Measurements from ENCODE around the gene LYRM2. TPM values are rescaled to one million over a fixed set of nuclear protein-coding genes. Genes with fewer than 3 reads are reported as not detected.

Gene LYRM2
- total and polyA plus RNA-seq, 9 donors: 18.6 to 28.2 (median 26.5) TPM

GRCh38 chr6:89518352-89519055 is 120.0 kb downstream of the LYRM2 start:
- Histone ChIP-seq H3K27ac (ENCODE audit: low read length) (no peak overlapping the region), H3K4me3 (ENCODE audit: low read length) (no peak overlapping the region), H3K4me1 (ENCODE audit: control insufficient read depth, insufficient read depth, low read length) (no peaks in the 10 kb centered on the region), H3K36me3 (ENCODE audit: control insufficient read depth, insufficient read depth, low read length) (no peaks in the 10 kb centered on the region), H3K27me3 (ENCODE audit: control insufficient read depth, insufficient read depth, low read length) (no peaks in the 10 kb centered on the region), H3K9me3 (replicated peaks; ENCODE audit: control insufficient read depth, low read depth, low read length) (no peaks in the 10 kb centered on the region)
- no peak for DNase-seq
- WGBS (ENCODE audit: insufficient coverage): 83% methylated on average over 1 of the region's 4 CpGs

Other genes starting within 250 kb of the LYRM2 start
- gene RRAGD, start 226.5 kb downstream of the LYRM2 start, total RNA-seq: 103 TPM
- gene RRAGD, start 226.5 kb downstream of the LYRM2 start, polyA plus RNA-seq (ENCODE audit: insufficient read depth in 1 of 8, insufficient read length in 8 of 8, low replicate concordance in 1 of 8): 100 to 1,000 TPM in 1 of 8 donors, 10 to 100 TPM in 7; 60.2 to 109 (median 73.8) TPM
- 7.7 TPM for gene ANKRD6, start 205.6 kb downstream of the LYRM2 start, total RNA-seq
- gene ANKRD6, start 205.6 kb downstream of the LYRM2 start, polyA plus RNA-seq (ENCODE audit: insufficient read depth in 1 of 8, insufficient read length in 8 of 8, low replicate concordance in 1 of 8): 10 to 100 TPM in 1 of 8 donors, 1 to 10 TPM in 7; 5.9 to 12.2 (median 7.5) TPM
- 24.4 TPM for gene MDN1, start 181.0 kb upstream of the LYRM2 start, total RNA-seq
- 10 to 100 TPM; 24.7 to 32.9 (median 26.4) TPM for gene MDN1, start 181.0 kb upstream of the LYRM2 start, polyA plus RNA-seq (ENCODE audit: insufficient read depth in 1 of 8, insufficient read length in 8 of 8, low replicate concordance in 1 of 8)
- gene CASP8AP2, start 191.1 kb upstream of the LYRM2 start, total RNA-seq: 17.0 TPM
- 10 to 100 TPM; 10.3 to 17.4 (median 13.8) TPM for gene CASP8AP2, start 191.1 kb upstream of the LYRM2 start, polyA plus RNA-seq (ENCODE audit: insufficient read depth in 1 of 8, insufficient read length in 8 of 8, low replicate concordance in 1 of 8)